IMR-90 (cell line): Measurements from ENCODE around the gene NPHP4. TPM values are rescaled to one million over a fixed set of nuclear protein-coding genes. Genes with fewer than 3 reads are reported as not detected.

Experiments
- ATAC-seq: fragments of 200-7000 bp; cut with Tn5 transposase; 2 replicates; pipeline ENCODE4 v1.9.1; 2020; ENCODE audit warnings: low read depth, mild to moderate bottlenecking, moderate library complexity
- BruUV-seq: library from RNA; stranded (reverse); fragments of 400-500 nt; replicated peaks from 2 replicates; lab custom pipeline; 2021; lab: Mats Ljungman, UMichigan
- CTCF ChIA-PET: fragments of 300-600 bp; formaldehyde crosslinking; extraction: SDS; loops from one replicate; lab custom pipeline; 2021; ENCODE audit warnings: antibody characterized with exemption; lab: Yijun Ruan, JAX
- POLR2A ChIA-PET: fragments of 300-600 bp; sonication (Branson Sonifier 250); formaldehyde crosslinking; loops from one replicate; lab custom pipeline; 2022; ENCODE audit warnings: antibody characterized with exemption; ENCODE audit not compliant: unreplicated experiment; lab: Charles Lee
- DNase-seq: peaks from one replicate; pipeline ENCODE4 v3.0.0; 2013
- H2AFZ ChIP-seq: replicated peaks from 2 replicates; pipeline ENCODE3; 2013; ENCODE audit warnings: low read length, mild to moderate bottlenecking; ENCODE audit not compliant: poor library complexity
- H2AK5ac ChIP-seq: 2 replicates; pipeline ENCODE4 v1.6.1; 2013; ENCODE audit warnings: low read depth, low read length, inconsistent platforms
- H2AK9ac ChIP-seq: replicated peaks from 2 replicates; pipeline ENCODE3; 2013; ENCODE audit warnings: mild to moderate bottlenecking, low read depth, low read length, moderate library complexity; ENCODE audit not compliant: poor library complexity
- H2BK120ac ChIP-seq: 2 replicates; pipeline ENCODE4 v1.6.1; 2013; ENCODE audit warnings: low read depth, low read length, inconsistent platforms
- H2BK15ac ChIP-seq: 3 replicates; pipeline ENCODE4 v1.6.1; 2013; ENCODE audit warnings: low read depth, low read length, inconsistent platforms
- H2BK20ac ChIP-seq: 2 replicates; pipeline ENCODE4 v1.6.1; 2013; ENCODE audit warnings: low read depth, mild to moderate bottlenecking, inconsistent platforms, low read length, moderate library complexity
- H2BK5ac ChIP-seq: 2 replicates; pipeline ENCODE4 v1.6.1; 2013; ENCODE audit warnings: mild to moderate bottlenecking, low read depth, low read length, inconsistent platforms; ENCODE audit not compliant: poor library complexity, severe bottlenecking
- H3K14ac ChIP-seq: replicated peaks from 2 replicates; pipeline ENCODE4 v1.6.1; 2013; ENCODE audit warnings: low read depth, low read length, inconsistent platforms
- H3K18ac ChIP-seq: 2 replicates; pipeline ENCODE4 v1.6.1; 2013; ENCODE audit warnings: low read depth, low read length, control low read depth
- H3K23ac ChIP-seq: 2 replicates; pipeline ENCODE4 v1.6.1; 2013; ENCODE audit warnings: low read depth, low read length, inconsistent platforms
- H3K27ac ChIP-seq: 2 replicates; pipeline ENCODE4 v1.5.1; 2013; ENCODE audit warnings: mild to moderate bottlenecking, control low read depth, low read length; ENCODE audit not compliant: insufficient read depth
- H3K27me3 ChIP-seq: 2 replicates; pipeline ENCODE4 v1.6.1; 2013; ENCODE audit warnings: low read length; ENCODE audit not compliant: control insufficient read depth, insufficient read depth
- H3K36me3 ChIP-seq: 2 replicates; pipeline ENCODE4 v1.6.1; 2013; ENCODE audit warnings: low read length, mixed read lengths; ENCODE audit not compliant: control insufficient read depth, insufficient read depth
- H3K4ac ChIP-seq: 2 replicates; pipeline ENCODE4 v1.6.1; 2013; ENCODE audit warnings: low read depth, low read length, inconsistent platforms
- H3K4me1 ChIP-seq: 2 replicates; pipeline ENCODE4 v1.6.1; 2013; ENCODE audit warnings: low read length, mixed read lengths; ENCODE audit not compliant: control insufficient read depth, insufficient read depth
- H3K4me2 ChIP-seq: 2 replicates; pipeline ENCODE4 v1.6.1; 2013; ENCODE audit warnings: low read depth, mild to moderate bottlenecking, control low read depth, low read length, moderate library complexity
- H3K4me3 ChIP-seq: 2 replicates; pipeline ENCODE4 v1.5.1; 2013; ENCODE audit warnings: low read depth, mild to moderate bottlenecking, control low read depth, low read length, moderate library complexity; ENCODE audit not compliant: insufficient read depth
- H3K56ac ChIP-seq: 2 replicates; pipeline ENCODE4 v1.6.1; 2013; ENCODE audit warnings: low read length, inconsistent platforms; ENCODE audit not compliant: insufficient read depth; ENCODE audit errors: extremely low read depth
- H3K79me1 ChIP-seq, 2 experiments: 2 replicates each; pipeline ENCODE4 v1.6.1; 2013; ENCODE audit warnings: low read length in 2 of 2, inconsistent platforms in 1 of 2, low read depth in 1 of 2
- H3K9ac ChIP-seq: 2 replicates; pipeline ENCODE4 v1.6.1; 2013; ENCODE audit warnings: low read depth, low read length, control low read depth
- H3K9me1 ChIP-seq: 2 replicates; pipeline ENCODE4 v1.6.1; 2013; ENCODE audit warnings: low read length, inconsistent platforms; ENCODE audit not compliant: insufficient read depth
- H3K9me3 ChIP-seq: 2 replicates; pipeline ENCODE4 v1.6.1; 2013; ENCODE audit warnings: low read length; ENCODE audit not compliant: control insufficient read depth, insufficient read depth
- H4K20me1 ChIP-seq: 2 replicates; pipeline ENCODE4 v1.6.1; 2013; ENCODE audit warnings: low read length, inconsistent platforms; ENCODE audit not compliant: insufficient read depth
- H4K5ac ChIP-seq: 2 replicates; pipeline ENCODE4 v1.6.1; 2013; ENCODE audit warnings: mild to moderate bottlenecking, low read depth, low read length, control low read depth
- H4K8ac ChIP-seq, 2 experiments: 2 replicates each; pipeline ENCODE4 v1.6.1; 2013; ENCODE audit warnings: low read depth in 2 of 2, low read length in 2 of 2, control low read depth in 1 of 2, inconsistent platforms in 1 of 2
- H4K91ac ChIP-seq: 2 replicates; pipeline ENCODE4 v1.6.1; 2013; ENCODE audit warnings: low read depth, low read length, inconsistent platforms; ENCODE audit not compliant: insufficient read depth
- BHLHE40 ChIP-seq: fragments of 150-350 bp; IDR thresholded peaks from 2 replicates; pipeline ENCODE4 v1.6.1; 2016; ENCODE audit warnings: mild to moderate bottlenecking, low read depth, low read length
- CEBPB ChIP-seq: IDR thresholded peaks from 2 replicates; pipeline ENCODE4 v1.6.1; 2012; ENCODE audit warnings: low read depth, low read length, improper control_type of control experiment
- FOS ChIP-seq: fragments of 150-350 bp; IDR thresholded peaks from 2 replicates; pipeline ENCODE4 v1.6.1; 2016; ENCODE audit warnings: low read depth, low read length
- MAFK ChIP-seq: IDR thresholded peaks from 2 replicates; pipeline ENCODE4 v1.6.1; 2012; ENCODE audit warnings: low read depth, low read length, improper control_type of control experiment
- MAZ ChIP-seq: IDR thresholded peaks from 2 replicates; pipeline ENCODE4 v1.6.1; 2012; ENCODE audit warnings: low read depth, mild to moderate bottlenecking, low read length, improper control_type of control experiment, moderate library complexity, borderline replicate concordance
- NFE2L2 ChIP-seq: fragments of 150-350 bp; IDR thresholded peaks from 2 replicates; pipeline ENCODE4 v1.6.1; 2016; ENCODE audit warnings: low read depth, mild to moderate bottlenecking, low read length
- POLR2A ChIP-seq: IDR thresholded peaks from 2 replicates; pipeline ENCODE4 v1.6.1; 2012; ENCODE audit warnings: mild to moderate bottlenecking, low read depth, low read length
- RCOR1 ChIP-seq: IDR thresholded peaks from 2 replicates; pipeline ENCODE4 v1.6.1; 2012; ENCODE audit warnings: mild to moderate bottlenecking, low read length, improper control_type of control experiment; ENCODE audit not compliant: insufficient replicate concordance
- RFX5 ChIP-seq: IDR thresholded peaks from 2 replicates; pipeline ENCODE4 v1.8.0; 2012; ENCODE audit warnings: low read depth, mild to moderate bottlenecking, low read length, moderate library complexity
- SMC3 ChIP-seq: fragments of 150-350 bp; IDR thresholded peaks from 2 replicates; pipeline ENCODE4 v1.6.1; 2016; ENCODE audit warnings: low read depth, mild to moderate bottlenecking, antibody characterized with exemption, low read length, moderate library complexity
- WGBS, 2 experiments: methylation state at CpG; one replicate each; pipeline versions ENCODE4 v1.1.5 to v1.1.7; 2013; ENCODE audit warnings: missing lambda C conversion rate in 2 of 2; ENCODE audit not compliant: insufficient read length in 1 of 2; ENCODE audit errors: extremely low coverage in 2 of 2; 5-methylcytosine and 5-hydroxymethylcytosine counted together
- dilution Hi-C: fragments of 300-500 bp; cut with HindIII; formaldehyde crosslinking; loops from one replicate; pipeline ENCODE4 v1.14.3; 2018; ENCODE audit warnings: low sequenced_read_pairs; ENCODE audit not compliant: unreplicated experiment
- in situ Hi-C: fragments of 300-500 bp; cut with MboI; formaldehyde crosslinking; loops from 3 replicates; pipeline ENCODE4 v1.14.3; 2019; ENCODE audit warnings: low sequenced_read_pairs, inconsistent platforms, mixed read lengths
- intact Hi-C: fragments of 100-400 bp; cut with micrococcal nuclease; formaldehyde crosslinking; loops from 2 replicates; pipeline ENCODE4 v1.10.0; 2022
- polyA plus RNA-seq, 3 experiments: library from polyadenylated mRNA; depleted of rRNA; stranded (reverse); fragments of >200 nt; gene quantifications; 2 replicates each; pipeline ENCODE4 v1.2.3, GENCODE V29; 2012; ENCODE audit warnings: low replicate concordance in 1 of 3
- total RNA-seq: library from RNA; depleted of rRNA; stranded (reverse); fragments of >200 nt; gene quantifications from 2 replicates; pipeline ENCODE4 v1.2.3, GENCODE V29; 2012
- TF ChIP-seq, protein P1 (sequence below): fragments of 150-350 bp; IDR thresholded peaks from 2 replicates; pipeline ENCODE4 v1.6.1; 2017; ENCODE audit warnings: mild to moderate bottlenecking, antibody characterized with exemption, low read length, low read depth
- TF ChIP-seq, protein P2 (sequence below): conservative IDR thresholded peaks from 2 replicates; pipeline ENCODE4 v1.5.1; 2012; ENCODE audit warnings: mild to moderate bottlenecking, low read depth, low read length, improper control_type of control experiment

NPHP4 gene
- total and polyA plus RNA-seq, 2 of the 4 experiments (the other 2 are of a cell fraction), result 2.0 to 5.5 TPM

DNA sequence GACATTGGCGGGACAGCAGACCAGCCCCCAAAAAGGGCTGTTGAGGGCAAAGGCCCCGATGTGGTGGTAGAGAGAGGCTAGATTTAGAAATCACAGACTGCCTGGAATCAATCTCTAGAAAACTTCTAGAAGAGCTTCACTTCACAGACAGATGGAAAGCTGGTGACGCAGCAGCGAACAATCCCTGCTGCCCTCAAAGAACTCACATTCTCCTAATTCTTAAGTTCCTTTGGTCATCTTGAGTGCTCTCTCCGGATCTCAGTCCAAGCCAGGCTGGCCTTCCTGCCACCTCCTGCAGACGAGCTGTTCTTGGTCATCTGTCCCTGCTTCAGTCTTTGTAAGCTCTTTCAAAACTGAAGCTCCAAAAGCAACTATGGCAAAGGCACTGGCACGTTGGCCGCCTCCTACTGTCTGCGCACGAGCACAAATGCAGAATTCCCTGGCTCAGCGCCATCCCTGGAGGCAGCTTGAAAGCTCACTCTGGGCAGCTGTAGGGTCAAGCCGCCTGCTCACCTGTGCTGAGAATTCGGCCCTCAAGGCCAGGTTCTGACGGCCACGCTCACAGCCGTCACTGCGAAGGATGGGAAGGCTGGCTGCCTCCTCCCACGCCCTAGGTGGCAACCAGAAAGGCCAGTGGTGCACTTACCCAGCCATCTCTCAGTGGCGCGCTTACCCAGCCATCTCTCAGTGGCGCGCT is 110.6 kb downstream of the NPHP4 start:
- H3K9me1 ChIP-seq, result no peaks in the 10 kb centered on the region
- peaks cover 7% of the 10 kb centered on the region; the same call in 1 of the 2 replicates for H3K9me3 ChIP-seq
- BruUV-seq, result no TSS peak
- H3K4me1 ChIP-seq, result no peaks in the 10 kb centered on the region
- H3K79me1 ChIP-seq, result no peaks in the 10 kb centered on the region
- no peak overlapping the region for H3K18ac ChIP-seq
- no peak overlapping the region for H4K91ac ChIP-seq
- no peak overlapping the region for H3K56ac ChIP-seq
- no peaks in the 10 kb centered on the region for H3K27me3 ChIP-seq
- no peak overlapping the region for H2BK5ac ChIP-seq
- H3K23ac ChIP-seq, result no peak overlapping the region
- ATAC-seq, result no peak
- TF ChIP-seq SMC3 (no peak), FOS (no peak), POLR2A (no peak), RFX5 (no peak), NFE2L2 (no peak), CEBPB (no peak), RCOR1 (no peak), MAFK (no peak), MAZ (no peak), BHLHE40 (no peak)
- TF ChIP-seq, protein P1, sequence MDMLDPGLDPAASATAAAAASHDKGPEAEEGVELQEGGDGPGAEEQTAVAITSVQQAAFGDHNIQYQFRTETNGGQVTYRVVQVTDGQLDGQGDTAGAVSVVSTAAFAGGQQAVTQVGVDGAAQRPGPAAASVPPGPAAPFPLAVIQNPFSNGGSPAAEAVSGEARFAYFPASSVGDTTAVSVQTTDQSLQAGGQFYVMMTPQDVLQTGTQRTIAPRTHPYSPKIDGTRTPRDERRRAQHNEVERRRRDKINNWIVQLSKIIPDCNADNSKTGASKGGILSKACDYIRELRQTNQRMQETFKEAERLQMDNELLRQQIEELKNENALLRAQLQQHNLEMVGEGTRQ, result no peak
- TF ChIP-seq, protein P2, sequence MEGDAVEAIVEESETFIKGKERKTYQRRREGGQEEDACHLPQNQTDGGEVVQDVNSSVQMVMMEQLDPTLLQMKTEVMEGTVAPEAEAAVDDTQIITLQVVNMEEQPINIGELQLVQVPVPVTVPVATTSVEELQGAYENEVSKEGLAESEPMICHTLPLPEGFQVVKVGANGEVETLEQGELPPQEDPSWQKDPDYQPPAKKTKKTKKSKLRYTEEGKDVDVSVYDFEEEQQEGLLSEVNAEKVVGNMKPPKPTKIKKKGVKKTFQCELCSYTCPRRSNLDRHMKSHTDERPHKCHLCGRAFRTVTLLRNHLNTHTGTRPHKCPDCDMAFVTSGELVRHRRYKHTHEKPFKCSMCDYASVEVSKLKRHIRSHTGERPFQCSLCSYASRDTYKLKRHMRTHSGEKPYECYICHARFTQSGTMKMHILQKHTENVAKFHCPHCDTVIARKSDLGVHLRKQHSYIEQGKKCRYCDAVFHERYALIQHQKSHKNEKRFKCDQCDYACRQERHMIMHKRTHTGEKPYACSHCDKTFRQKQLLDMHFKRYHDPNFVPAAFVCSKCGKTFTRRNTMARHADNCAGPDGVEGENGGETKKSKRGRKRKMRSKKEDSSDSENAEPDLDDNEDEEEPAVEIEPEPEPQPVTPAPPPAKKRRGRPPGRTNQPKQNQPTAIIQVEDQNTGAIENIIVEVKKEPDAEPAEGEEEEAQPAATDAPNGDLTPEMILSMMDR, result no peak
- H3K14ac ChIP-seq, result no peak overlapping the region
- H2AFZ ChIP-seq, result no peak overlapping the region
- H4K20me1 ChIP-seq, result no peaks in the 10 kb centered on the region
- in situ Hi-C loops (no loop called here), intact Hi-C loops (no loop called here), dilution Hi-C loops (no loop called here)
- H3K9ac ChIP-seq, result no peak overlapping the region
- no peak overlapping the region for H4K8ac ChIP-seq
- POLR2A ChIA-PET, result no interaction called here
- H3K4me2 ChIP-seq, result no peak overlapping the region
- no peak overlapping the region for H2AK5ac ChIP-seq
- H3K4ac ChIP-seq, result no peak overlapping the region
- H2BK120ac ChIP-seq, result no peak overlapping the region
- no peak overlapping the region for H2BK15ac ChIP-seq
- H3K27ac ChIP-seq, result no peak overlapping the region
- H3K4me3 ChIP-seq, result no peak overlapping the region
- DNase-seq, result no peak
- H2AK9ac ChIP-seq, result no peak overlapping the region
- H4K5ac ChIP-seq, result no peak overlapping the region
- CTCF ChIA-PET, result interaction anchor here (0.6 kb wide), 1 partner anchor 29 kb away, joined by 3 read pairs; no protein-coding TSS in a partner anchor
- peaks cover 14% of the 10 kb centered on the region for H3K36me3 ChIP-seq
- H2BK20ac ChIP-seq, result no peak overlapping the region
- 88% methylated on average over 11 of the region's 22 CpGs; no CpG with 5 or more reads in 1 of the 2 experiments for WGBS, 2 experiments
